NCI-H524 (cell line): ENCODE data around the gene KLF1.
"Not testable (repeated sequence)": the region's sequence is repeated elsewhere in the genome, so short reads cannot be mapped to it uniquely, and the experiment has no call there.

ENCODE experiments used
- DNase-seq, 2 experiments: peaks; one replicate each; lab custom pipeline; 2025; lab: John Stamatoyannopoulos, UW

Gene KLF1

DNA sequence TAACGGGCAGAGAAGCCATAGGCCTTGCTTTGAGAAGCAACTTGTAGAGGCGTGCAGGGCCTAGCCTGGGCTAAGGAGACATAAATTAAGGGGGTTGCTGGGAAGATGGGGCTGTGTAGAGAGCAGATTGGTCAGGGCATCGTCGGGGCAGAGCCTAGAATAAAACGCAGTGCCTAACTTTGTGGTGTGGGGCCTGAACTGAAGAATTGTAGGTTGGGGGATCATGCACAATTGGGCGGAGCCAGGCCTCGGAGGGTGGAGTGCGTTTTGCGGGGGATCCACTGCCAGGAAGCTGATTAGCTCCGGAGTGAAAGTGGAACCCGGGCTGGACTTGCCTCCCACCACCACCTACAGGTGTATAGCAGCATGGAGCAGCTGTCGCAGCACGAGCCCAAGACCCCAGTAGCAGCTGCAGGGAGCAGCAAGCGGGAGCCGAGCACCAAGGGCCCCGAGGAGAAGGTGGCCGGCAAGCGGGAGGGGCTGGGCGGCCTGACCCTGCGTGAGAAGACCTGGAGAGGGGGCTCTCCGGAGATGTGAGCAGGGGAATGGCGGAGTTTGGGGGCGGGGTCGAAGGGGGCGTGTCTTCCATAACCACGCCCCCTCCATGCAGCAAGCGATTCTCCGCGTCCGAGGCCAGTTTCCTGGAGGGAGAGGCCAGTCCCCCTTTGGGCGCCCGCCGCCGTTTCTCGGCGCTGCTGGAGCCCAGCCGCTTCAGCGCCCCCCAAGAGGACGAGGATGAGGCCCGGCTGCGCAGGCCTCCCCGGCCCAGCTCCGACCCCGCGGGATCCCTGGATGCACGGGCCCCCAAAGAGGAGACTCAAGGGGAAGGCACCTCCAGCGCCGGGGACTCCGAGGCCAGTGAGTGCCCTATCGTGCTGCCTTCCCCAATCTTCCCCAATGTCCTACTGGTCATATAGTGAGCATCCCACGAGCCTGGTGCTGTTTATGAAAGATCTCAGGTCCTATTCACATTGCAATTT lies 19.6 kb downstream of the KLF1 start:
- DNase-seq = no peak

DNA sequence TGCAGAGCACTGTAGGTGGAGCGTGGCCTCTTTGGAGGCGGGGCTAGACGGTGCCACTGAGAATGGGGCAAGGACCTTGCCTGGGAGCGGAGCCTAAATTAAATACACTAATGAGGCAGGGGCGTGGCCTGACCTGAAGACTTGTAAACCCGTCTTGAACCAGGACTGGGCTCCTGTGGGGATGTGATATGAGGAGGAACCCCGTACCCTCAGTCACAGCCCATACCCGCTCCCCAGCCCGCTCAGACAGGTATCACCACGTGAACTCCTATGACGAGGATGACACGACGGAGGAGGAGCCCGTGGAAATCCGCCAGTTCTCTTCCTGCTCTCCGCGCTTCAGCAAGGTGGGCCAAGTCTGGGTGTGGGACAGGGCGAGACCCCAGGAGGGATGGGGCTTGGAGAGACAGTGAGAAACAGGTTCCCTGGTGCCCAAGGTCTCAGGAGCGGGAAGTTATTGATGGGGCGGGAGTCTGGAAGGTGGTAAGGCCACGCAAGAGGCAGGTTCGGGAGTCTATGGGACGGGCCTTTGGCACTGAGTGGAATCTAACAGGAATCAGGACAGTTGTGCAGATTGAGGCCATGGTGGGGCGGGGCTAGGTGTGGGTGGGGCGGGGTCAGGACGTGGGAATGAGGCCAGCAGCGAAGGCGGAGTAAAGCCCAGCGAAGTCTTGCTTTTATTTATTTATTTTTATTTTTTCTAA lies 20.4 kb downstream of the KLF1 start:
- DNase-seq = no peak

DNA sequence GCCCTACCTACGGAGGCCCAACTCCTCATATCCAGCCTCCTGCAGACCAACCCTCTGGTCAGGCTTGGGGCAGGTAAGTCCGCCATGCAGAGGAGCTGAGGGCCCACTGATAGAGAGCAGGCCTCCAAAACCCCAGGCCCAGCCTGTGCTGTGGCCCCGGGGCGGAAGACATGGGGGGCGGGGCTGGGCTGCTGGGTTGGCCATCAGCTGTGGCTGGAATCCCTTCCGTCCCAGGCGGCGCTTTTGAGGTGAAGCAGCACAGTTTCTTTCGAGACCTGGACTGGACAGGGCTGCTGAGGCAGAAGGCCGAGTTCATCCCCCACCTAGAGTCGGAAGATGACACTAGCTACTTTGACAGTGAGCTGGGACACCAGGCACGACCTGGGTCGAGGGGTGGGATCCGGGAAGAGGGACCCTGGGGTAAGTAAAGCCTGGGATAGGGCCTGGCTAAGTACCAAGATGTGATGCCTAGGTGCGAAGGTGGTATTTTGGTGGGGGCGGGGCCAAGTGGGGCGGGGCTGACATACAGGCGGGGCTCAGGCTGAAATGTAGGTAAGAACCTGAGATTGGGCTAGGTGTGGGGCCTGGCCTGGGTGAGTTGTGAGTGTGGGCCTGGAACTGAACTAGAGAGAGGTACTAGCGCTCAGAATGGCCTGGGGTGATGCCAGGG lies 21.1 kb downstream of the KLF1 start:
- no peak for DNase-seq

DNA sequence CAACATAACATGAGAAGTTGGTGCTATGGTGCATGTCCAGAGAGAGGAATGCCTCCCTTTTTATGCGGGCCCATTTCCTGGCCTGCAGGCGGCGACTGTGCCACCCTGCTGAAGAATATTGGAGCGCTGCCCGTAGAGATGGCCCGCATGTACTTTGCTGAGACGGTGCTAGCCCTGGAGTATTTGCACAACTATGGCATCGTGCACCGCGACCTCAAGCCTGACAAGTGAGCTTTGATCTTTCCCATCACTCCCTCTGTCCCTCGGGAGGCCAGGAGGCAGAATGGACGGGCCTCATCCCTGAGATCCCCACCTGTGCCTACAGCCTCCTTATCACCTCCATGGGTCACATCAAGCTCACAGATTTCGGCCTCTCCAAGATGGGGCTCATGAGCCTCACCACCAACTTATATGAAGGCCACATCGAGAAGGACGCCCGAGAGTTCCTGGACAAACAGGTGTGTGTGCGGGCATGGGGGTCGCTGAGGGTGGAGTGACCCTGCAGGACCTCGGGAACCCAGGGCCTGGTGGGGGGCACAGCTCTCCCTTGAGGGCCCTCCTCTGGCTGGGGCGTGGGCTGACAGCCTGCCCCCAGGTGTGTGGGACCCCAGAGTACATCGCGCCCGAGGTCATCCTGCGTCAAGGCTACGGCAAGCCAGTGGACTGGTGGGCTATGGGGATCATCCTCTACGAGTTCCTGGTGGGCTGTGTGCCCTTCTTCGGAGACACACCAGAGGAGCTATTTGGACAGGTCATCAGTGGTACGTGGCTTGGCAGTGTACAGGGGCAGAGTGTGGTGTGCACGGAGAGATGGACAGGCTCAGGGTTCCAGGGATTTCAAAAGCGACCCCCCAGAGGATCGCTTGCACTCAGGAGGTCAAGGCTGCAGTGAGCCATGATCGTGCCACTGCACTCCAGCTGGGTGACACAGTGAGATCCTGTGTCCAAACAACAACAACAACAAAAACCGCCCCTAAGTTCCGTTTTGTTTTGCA lies 22.0 kb downstream of the KLF1 start:
- DNase-seq = no peak

DNA sequence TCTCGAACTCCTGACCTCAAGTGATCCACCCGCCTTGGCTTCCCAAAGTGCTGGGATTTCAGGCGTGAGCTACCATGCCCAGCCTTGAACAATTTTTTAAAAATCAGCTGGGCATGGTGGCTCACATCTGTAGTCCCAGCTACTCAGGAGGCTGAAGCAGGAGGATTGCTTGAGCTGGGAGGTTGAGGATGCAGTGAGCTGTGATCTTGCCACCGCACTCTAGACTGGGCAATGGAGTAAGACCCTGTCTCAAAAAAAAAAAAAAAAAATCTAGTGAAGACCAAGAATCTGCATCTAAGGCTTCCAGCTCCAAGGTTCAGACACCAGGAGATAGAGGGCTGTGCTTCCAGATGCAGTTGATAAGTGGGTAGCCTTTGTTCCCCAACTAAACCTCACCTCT lies 22.9 kb downstream of the KLF1 start:
- no peak for DNase-seq

- peak; percentile 68 to 78 for DNase-seq
Observed at GRCh38 chr19:12859546-12859945, 27.5 kb downstream of the KLF1 start.

GRCh38 chr19:12858041-12858928 lies 28.7 kb downstream of the KLF1 start:
- no peak for DNase-seq

DNA sequence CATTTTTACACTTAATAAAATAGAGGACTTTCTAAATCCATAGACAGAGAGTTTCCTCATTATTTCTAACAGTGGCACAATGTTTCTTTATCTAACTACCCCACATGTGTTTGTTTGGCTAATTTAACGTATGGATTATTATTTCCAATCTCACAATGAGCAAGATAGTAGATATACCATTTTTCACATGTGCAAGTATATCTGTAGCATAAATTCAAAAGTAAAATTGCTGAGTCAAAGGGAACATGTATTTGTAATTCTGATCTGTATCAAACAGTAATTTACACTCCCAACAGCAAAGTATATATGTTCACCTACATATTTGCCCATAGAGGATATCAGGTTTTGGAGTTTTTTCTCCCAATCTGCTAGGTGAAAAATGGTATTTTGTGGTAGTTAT lies 30.3 kb downstream of the KLF1 start:
- DNase-seq = no peak

DNA sequence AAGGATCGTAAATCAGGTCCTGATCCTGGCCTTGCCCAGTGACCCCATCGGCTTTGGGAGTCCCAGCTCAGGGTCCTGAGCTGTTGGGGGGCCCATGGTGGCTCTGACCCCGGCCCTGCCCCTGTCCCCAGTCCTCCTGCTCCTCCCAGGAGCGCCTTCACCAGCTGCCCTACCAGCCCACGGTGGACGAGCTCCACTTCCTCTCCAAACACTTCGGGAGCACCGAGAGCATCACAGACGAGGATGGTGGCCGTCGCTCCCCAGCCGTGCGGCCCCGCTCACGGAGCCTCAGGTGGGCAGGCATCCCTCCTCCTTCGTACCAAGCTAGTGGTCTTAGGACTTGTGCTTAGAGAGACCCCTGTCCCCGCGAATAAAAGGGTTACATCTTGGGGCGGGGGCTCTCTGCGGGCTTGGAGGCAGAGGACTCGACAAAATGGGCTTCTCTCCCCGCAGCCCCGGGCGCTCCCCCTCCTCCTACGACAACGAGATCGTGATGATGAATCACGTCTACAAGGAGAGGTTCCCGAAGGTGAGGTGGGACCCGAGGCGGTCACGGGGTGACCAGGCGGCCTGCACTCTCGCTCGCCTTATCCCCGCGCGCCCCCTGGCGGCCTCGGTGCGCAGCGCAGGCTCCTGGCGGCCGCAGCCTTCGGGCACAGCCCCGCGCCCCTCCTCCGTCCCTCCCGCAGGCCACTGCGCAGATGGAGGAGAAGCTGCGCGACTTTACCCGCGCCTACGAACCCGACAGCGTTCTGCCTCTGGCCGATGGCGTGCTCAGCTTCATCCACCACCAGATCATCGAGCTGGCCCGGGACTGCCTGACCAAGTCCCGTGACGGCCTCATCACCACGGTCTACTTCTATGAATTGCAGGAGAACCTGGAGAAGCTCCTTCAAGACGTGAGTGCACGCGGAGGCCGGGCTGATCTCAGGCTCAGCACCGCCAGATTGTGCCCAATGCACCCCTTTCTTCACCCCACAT lies 39.6 kb downstream of the KLF1 start:
- DNase-seq = peak; percentile 52 to 81

- DNase-seq = not testable (repeated sequence)
Observed at GRCh38 chr19:12846613-12847012, 40.4 kb downstream of the KLF1 start.

DNA sequence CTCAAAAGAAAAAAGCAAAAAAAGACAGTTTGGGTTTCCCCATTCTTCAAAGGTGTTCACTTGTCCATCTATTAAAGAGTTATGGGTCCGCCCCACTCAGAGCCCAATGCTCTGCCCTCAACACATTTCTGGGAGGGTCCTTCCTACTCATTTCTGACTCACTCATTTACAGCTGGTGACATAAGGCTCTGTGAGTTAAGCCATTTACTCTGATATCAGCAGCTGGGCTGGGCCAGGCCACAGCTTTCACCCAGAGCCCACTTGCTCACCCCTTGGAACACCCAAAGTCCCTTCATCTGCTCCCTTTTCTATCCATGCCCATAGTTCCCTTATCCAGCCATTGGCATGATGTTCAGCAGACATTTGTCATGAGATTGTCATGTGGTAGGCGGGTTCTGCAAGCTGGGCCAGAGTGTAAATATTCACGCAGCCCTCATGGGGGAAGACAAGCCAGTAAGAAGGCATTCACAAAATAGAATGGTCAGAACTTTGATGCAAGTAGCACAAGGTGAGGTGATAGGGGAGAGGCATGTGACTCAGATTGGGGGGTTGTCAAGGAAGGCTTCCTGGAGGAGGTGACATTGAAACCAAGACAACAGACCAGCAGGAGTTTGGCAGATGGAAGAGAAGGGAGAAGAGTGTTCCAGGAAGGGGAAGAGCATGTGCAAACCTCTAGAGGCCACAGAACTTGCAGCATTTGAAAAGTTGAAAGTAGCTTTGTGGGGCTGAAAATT lies 42.8 kb downstream of the KLF1 start:
- DNase-seq = no peak

GRCh38 chr19:12843328-12843727 lies 43.7 kb downstream of the KLF1 start:
- no peak for DNase-seq

DNA sequence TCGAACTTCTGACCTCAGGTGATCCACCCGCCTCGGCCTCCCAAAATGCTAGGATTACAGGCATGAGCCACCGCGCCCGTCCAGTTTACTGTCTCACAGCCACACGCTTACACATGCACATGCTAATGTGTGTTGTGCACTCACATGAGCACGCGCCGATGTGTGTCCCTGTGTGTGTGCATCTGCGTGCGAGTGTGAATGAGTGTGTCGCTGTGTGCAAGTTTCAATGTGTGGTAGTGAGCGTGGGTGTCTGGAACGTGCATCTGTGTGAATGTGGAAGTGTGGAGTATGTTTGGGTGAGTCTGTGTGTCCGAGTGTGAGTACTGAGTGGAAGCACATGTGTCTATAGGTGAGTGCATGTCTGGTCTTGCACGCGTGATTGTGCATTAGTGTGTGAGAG lies 44.5 kb downstream of the KLF1 start:
- no peak for DNase-seq

DNA sequence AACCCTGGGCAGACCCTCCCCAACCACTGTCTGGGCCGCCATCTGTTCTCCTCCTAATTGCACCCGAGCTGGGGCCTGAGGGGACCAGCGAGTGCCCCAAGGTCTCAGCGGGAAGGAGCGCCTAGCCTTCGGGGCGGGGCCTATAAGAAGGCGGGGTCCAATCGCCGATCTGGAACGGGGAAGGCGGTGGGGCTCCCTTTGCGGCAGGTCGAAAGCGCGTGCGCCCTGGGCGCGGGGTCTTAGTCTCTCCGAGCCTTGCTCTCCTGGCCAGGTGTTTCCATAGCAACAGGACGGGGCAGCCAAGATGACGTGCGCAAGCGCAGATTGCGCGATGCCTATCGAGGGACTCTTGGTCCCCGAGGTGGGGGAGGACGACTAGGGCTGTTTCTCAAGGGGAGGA lies 45.9 kb downstream of the KLF1 start:
- DNase-seq = peak; percentile 92 to 93

- DNase-seq = peak; percentile 65 to 70
Observed at GRCh38 chr19:12840091-12841079, 46.6 kb downstream of the KLF1 start.

GRCh38 chr19:12838886-12839756 lies 47.9 kb downstream of the KLF1 start:
- DNase-seq = peak in 1 of 2 experiments; percentile 43
